Stimulated activated CD4-positive, alpha-beta T cell treated with anti-CD3 and anti-CD28 coated beads, Interleukin-15, amount 100 ng/mL, for 48 hours (primary cell): ENCODE data around the gene YPEL5.

Source experiments
- DNase-seq, 2 donors: peaks; one replicate each; pipeline ENCODE4 v3.0.0-alpha.2; 2020; ENCODE audit warnings: low read depth in 2 of 2

YPEL5 gene

DNA sequence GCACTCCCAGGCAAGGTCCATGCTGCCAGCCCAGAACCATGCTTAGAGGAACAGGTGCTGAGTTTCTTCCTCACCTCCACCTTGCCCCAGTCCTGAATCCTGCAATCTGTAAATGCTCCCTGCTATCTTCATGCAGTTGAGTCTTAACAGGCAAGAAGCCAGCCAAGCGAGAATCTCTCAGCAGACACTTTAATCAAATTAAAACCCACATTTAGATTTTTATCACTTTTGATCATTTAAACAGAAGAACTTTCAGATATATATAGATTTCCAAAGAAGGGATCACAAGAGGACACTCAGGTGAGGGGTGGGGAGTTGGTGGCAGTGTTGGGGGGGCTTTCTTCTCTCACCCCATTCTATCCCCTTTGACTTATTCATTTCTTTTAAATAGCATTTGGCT, 58.6 kb downstream of the YPEL5 start:
- DNase-seq = no peak

DNA sequence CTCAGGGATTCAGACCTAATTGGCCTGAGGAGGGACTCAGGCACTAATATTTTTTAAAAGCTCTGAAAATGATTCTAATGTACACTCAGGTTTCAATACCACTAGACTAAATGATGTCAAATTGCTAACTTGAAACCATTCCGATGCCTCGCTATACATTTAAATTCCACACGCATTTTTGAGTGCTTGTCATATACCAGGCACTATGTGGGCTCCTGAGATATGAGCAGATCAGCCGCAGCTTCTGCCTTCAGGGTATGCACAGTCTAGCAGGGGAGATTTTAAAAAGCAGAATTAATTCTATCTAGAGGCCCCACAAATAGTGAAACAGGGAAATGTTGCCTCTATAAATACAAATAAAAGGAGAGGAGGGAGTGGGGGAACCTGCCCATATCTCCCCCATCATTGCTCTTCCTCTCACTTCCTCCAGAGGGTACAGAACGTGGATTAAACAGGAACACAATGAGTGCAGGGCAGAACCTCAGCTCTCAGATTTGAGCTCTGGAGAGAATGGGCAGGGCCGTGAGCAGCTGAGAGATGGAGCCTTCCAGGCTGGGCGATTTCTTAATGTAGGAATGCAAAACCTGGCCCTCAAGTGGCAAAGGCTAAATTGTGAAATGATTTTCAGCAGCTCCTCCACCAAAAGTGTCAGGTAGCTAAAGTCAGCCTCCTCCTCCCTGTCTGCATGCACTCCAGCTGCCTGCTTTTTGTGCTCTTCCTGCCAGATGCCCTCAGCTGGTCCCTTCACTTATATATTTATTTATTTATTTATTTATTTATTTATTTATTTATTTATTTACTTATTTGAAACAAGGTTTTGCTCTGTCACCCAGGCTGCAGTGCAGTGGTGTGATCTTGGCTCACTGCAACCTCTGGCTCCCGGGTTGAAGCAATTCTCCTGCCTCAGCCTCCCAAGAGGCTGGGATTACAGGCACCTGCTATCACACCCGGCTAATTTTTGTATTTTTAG, 59.9 kb downstream of the YPEL5 start:
- DNase-seq = no peak

DNA sequence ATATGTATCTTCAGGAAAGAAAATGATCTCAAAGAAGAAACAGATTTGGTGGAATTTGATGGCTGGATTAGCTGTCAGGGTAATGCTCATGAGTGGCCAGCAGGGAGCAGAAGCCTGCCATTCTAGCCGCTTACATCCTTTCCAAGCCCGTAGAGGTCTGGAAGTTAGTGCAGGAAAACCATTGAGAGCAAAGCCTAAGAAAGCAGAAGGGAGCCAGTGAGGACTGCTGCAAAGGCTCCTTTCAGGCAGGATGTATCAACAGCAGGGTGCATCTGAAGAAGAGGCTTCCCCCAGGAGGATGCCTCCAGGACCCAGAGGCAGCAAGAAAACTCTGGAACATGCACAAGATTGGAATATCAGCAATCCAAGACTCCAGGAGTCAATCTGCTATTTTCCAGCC, 61.6 kb downstream of the YPEL5 start:
- no peak for DNase-seq

DNA sequence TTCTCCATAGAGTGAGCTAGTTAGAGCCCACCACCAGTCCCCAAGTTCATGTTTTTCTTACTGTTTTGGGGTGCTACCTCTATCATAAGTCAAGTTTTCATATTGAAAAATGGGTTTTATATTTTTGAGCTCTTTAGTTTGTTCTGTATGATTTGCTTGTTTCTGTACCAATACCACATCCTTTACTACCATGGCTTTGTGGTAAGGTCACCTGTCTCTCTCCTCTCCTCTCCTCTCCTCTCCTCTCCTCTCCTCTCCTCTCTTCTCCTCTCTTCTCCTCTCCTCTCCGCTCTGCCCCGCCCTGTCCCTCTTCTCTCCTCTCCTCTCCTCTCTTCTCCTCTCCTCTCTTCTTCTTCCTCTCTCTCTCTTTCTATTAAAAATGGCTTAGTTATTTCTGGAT, 62.4 kb downstream of the YPEL5 start:
- no peak for DNase-seq
